ENCODE data around the gene USP30. TPM values are rescaled to one million over a fixed set of nuclear protein-coding genes. Genes with fewer than 3 reads are reported as not detected.
A peak's percentile ranks its signal among the peaks of the same experiment; 100 is the strongest.
"Not testable (repeated sequence)": the region's sequence is repeated elsewhere in the genome, so short reads cannot be mapped to it uniquely, and the experiment has no call there.

USP30 gene
- total RNA-seq, 1 donor from 2014 or later = 15.5 TPM

GRCh38 chr12:109036975-109037374, 15.4 kb upstream of the USP30 start:
- DNase-seq (ENCODE audit: extremely low spot score in 2 of 2) = no peak
- intact Hi-C loops (cut with DNase I) = no loop called here
- H3K36me3 ChIP-seq = no peaks in the 10 kb centered on the region

GRCh38 chr12:109044241-109044640, 8.1 kb upstream of the USP30 start:
- no peaks in the 10 kb centered on the region for H3K9me3 ChIP-seq
- H3K27ac ChIP-seq = no peak overlapping the region
- H3K4me1 ChIP-seq = no peaks in the 10 kb centered on the region
- DNase-seq (ENCODE audit: extremely low spot score in 2 of 2) = no peak
- TF ChIP-seq POLR2A (IDR thresholded peaks at IDR 0.05) = no peak
- no peak for TF ChIP-seq POLR2AphosphoS5 (IDR thresholded peaks at IDR 0.05; ENCODE audit: insufficient read depth in 1 of 2, low read depth in 1 of 2)
- no peak overlapping the region for H3K4me3 ChIP-seq
- H3K36me3 ChIP-seq = no peaks in the 10 kb centered on the region
- H3K27me3 ChIP-seq = no peaks in the 10 kb centered on the region
- intact Hi-C loops (cut with DNase I) = no loop called here

More at GRCh38 chr12:109036975-109037374, 15.4 kb upstream of the USP30 start:
- Histone ChIP-seq H3K9me3 (no peaks in the 10 kb centered on the region), H3K4me1 (no peaks in the 10 kb centered on the region), H3K4me3 (no peak overlapping the region), H3K27ac (no peak overlapping the region), H3K27me3 (no peaks in the 10 kb centered on the region)
- no peak for TF ChIP-seq POLR2A (IDR thresholded peaks at IDR 0.05)
- TF ChIP-seq POLR2AphosphoS5 (IDR thresholded peaks at IDR 0.05; ENCODE audit: insufficient read depth in 1 of 2, low read depth in 1 of 2) = no peak
- no peak for TF ChIP-seq CTCF (IDR thresholded peaks at IDR 0.05)

GRCh38 chr12:109047081-109047805, 5.1 kb upstream of the USP30 start:
- no peak for DNase-seq (ENCODE audit: extremely low spot score in 2 of 2)
- no peak overlapping the region for H3K4me3 ChIP-seq
- TF ChIP-seq CTCF (IDR thresholded peaks at IDR 0.05) = no peak
- TF ChIP-seq POLR2AphosphoS5 (IDR thresholded peaks at IDR 0.05; ENCODE audit: insufficient read depth in 1 of 2, low read depth in 1 of 2) = no peak
- no peak for TF ChIP-seq POLR2A (IDR thresholded peaks at IDR 0.05)
- intact Hi-C loops (cut with DNase I) = no loop called here
- no peaks in the 10 kb centered on the region for H3K36me3 ChIP-seq
- H3K9me3 ChIP-seq = no peaks in the 10 kb centered on the region
- no peak overlapping the region for H3K27ac ChIP-seq
- no peaks in the 10 kb centered on the region for H3K4me1 ChIP-seq
- no peaks in the 10 kb centered on the region for H3K27me3 ChIP-seq

- H3K27ac ChIP-seq; H3K4me1 ChIP-seq; H3K9me3 ChIP-seq; intact Hi-C loops (cut with DNase I); H3K27me3 ChIP-seq; H3K36me3 ChIP-seq; DNase-seq (ENCODE audit: extremely low spot score in 2 of 2); H3K4me3 ChIP-seq: not testable (repeated sequence)
These were observed 3.7 kb upstream of the USP30 start for GRCh38 chr12:109048706-109049105.

GRCh38 chr12:109049794-109050193, 2.6 kb upstream of the USP30 start:
- H3K27me3 ChIP-seq; intact Hi-C loops (cut with DNase I); H3K27ac ChIP-seq; DNase-seq (ENCODE audit: extremely low spot score in 2 of 2); H3K36me3 ChIP-seq; H3K9me3 ChIP-seq; H3K4me3 ChIP-seq: not testable (repeated sequence)
- H3K4me1 ChIP-seq = peaks cover 20% of the 10 kb centered on the region

GRCh38 chr12:109052097-109052413, 321 bp upstream of the USP30 start:
- H3K4me3 ChIP-seq = peak overlapping the region; percentile 82 to 95
- H3K27ac ChIP-seq = peak overlapping the region; percentile 93
- intact Hi-C loops (cut with DNase I) = no loop called here
- H3K36me3 ChIP-seq = no peaks in the 10 kb centered on the region
- peaks cover 20% of the 10 kb centered on the region for H3K4me1 ChIP-seq
- no peaks in the 10 kb centered on the region for H3K27me3 ChIP-seq
- no peak for TF ChIP-seq CTCF (IDR thresholded peaks at IDR 0.05)
- no peak for TF ChIP-seq POLR2AphosphoS5 (IDR thresholded peaks at IDR 0.05; ENCODE audit: insufficient read depth in 1 of 2, low read depth in 1 of 2)
- no peak for TF ChIP-seq POLR2A (IDR thresholded peaks at IDR 0.05)
- no peak for DNase-seq (ENCODE audit: extremely low spot score in 2 of 2)
- no peaks in the 10 kb centered on the region for H3K9me3 ChIP-seq

All from vagina (tissue), 2 donors.